HG02588 (cell line): ENCODE data around the gene ZEB1.
"Not testable (repeated sequence)": the region's sequence is repeated elsewhere in the genome, so short reads cannot be mapped to it uniquely, and the experiment has no call there.

Experiments used
- ATAC-seq: cut with Tn5 transposase; IDR thresholded peaks from one replicate; pipeline ENCODE4 v1.9.1; 2021; ENCODE audit warnings: mild to moderate bottlenecking, moderate library complexity; ENCODE audit not compliant: unreplicated experiment

ZEB1 gene

GRCh38 chr10:31484431-31485135, 165.6 kb downstream of the ZEB1 start:
- no peak for ATAC-seq

GRCh38 chr10:31490858-31491504, 172.0 kb downstream of the ZEB1 start:
- no peak for ATAC-seq

GRCh38 chr10:31507427-31507826, 188.4 kb downstream of the ZEB1 start:
- no peak for ATAC-seq

GRCh38 chr10:31508234-31508633, 189.2 kb downstream of the ZEB1 start:
- ATAC-seq: no peak

- ATAC-seq: no peak
Measured at GRCh38 chr10:31508882-31509281, 189.9 kb downstream of the ZEB1 start.

- no peak for ATAC-seq
Measured at GRCh38 chr10:31509989-31510388, 191.0 kb downstream of the ZEB1 start.

GRCh38 chr10:31515116-31515515, 196.1 kb downstream of the ZEB1 start:
- no peak for ATAC-seq

GRCh38 chr10:31515819-31516402, 196.9 kb downstream of the ZEB1 start:
- no peak for ATAC-seq

GRCh38 chr10:31520986-31521831, 202.2 kb downstream of the ZEB1 start:
- no peak for ATAC-seq

- ATAC-seq: no peak
Measured at GRCh38 chr10:31522820-31523219, 203.8 kb downstream of the ZEB1 start.

- no peak for ATAC-seq
Measured at GRCh38 chr10:31524460-31524859, 205.4 kb downstream of the ZEB1 start.

GRCh38 chr10:31526178-31526577, 207.2 kb downstream of the ZEB1 start:
- ATAC-seq: no peak

GRCh38 chr10:31526681-31527080, 207.7 kb downstream of the ZEB1 start:
- no peak for ATAC-seq

GRCh38 chr10:31528831-31529230, 209.8 kb downstream of the ZEB1 start:
- ATAC-seq: no peak

GRCh38 chr10:31536302-31536701, 217.3 kb downstream of the ZEB1 start:
- ATAC-seq: no peak

GRCh38 chr10:31549896-31550295, 230.9 kb downstream of the ZEB1 start:
- no peak for ATAC-seq

GRCh38 chr10:31554556-31554955, 235.5 kb downstream of the ZEB1 start:
- ATAC-seq: no peak

- no peak for ATAC-seq
Measured at GRCh38 chr10:31557854-31558253, 238.8 kb downstream of the ZEB1 start.

- ATAC-seq: not testable (repeated sequence)
Measured at GRCh38 chr10:31568252-31568861, 249.3 kb downstream of the ZEB1 start.

GRCh38 chr10:31574577-31574976, 255.6 kb downstream of the ZEB1 start:
- ATAC-seq: no peak
